ENCODE results near the gene TCF15. TPM values are rescaled to one million over a fixed set of nuclear protein-coding genes. Genes with fewer than 3 reads are reported as not detected.
A peak's percentile ranks its signal among the peaks of the same experiment; 100 is the strongest.

Gene TCF15
- total and polyA plus RNA-seq, 2 of the 13 experiments (the other 11 are each of a cell fraction or from before 2014, with no cell fraction given) = not detected

DNA sequence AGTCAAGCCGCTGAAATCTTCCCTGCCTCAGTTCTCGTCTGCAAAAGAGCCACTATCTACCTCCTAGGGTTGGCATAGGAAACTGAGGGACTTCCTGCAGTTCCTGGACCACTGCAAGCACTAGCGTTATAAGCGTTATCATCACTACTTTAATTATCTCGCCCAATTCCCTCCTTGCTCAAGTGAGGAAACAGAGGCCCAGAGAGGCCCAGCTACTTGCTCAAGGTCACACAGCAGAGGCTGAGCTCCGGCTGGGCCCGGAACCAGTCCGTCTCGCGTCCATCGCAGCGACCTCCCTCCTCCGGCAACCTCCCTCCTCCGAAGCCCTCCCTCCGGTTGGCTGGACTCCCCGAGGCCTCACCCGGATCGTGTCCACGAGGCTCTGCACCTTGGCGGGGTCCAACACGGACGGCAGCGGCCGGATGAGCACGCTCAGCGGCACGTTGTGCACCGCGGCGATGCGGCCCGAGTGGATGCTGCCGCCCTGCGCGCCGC, 42.6 kb upstream of the TCF15 start (continued):
- TF ChIP-seq ZNF709 (CRISPR knock-in tag; IDR thresholded peaks at IDR 0.05) = peak; percentile 27; the same call in 1 of the 2 replicates
- TF ChIP-seq ZNF788 (CRISPR knock-in tag; IDR thresholded peaks at IDR 0.05; ENCODE audit: borderline replicate concordance) = peak; percentile 71; the same call in 1 of the 2 replicates
- TF ChIP-seq, protein P1, sequence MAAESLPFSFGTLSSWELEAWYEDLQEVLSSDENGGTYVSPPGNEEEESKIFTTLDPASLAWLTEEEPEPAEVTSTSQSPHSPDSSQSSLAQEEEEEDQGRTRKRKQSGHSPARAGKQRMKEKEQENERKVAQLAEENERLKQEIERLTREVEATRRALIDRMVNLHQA (CRISPR knock-in tag; IDR thresholded peaks at IDR 0.05) = no peak
- TF ChIP-seq, protein P2, sequence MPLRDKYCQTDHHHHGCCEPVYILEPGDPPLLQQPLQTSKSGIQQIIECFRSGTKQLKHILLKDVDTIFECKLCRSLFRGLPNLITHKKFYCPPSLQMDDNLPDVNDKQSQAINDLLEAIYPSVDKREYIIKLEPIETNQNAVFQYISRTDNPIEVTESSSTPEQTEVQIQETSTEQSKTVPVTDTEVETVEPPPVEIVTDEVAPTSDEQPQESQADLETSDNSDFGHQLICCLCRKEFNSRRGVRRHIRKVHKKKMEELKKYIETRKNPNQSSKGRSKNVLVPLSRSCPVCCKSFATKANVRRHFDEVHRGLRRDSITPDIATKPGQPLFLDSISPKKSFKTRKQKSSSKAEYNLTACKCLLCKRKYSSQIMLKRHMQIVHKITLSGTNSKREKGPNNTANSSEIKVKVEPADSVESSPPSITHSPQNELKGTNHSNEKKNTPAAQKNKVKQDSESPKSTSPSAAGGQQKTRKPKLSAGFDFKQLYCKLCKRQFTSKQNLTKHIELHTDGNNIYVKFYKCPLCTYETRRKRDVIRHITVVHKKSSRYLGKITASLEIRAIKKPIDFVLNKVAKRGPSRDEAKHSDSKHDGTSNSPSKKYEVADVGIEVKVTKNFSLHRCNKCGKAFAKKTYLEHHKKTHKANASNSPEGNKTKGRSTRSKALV (CRISPR knock-in tag; IDR thresholded peaks at IDR 0.05) = no peak
- TF ChIP-seq ZNF629 (CRISPR knock-in tag; conservative IDR thresholded peaks at IDR 0.05) = no peak
- TF ChIP-seq MAFK (conservative IDR thresholded peaks at IDR 0.05 in 1 of 2, IDR thresholded peaks at IDR 0.05 in 1 of 2; ENCODE audit: low read length in 2 of 2) = no peak
- TF ChIP-seq, protein P3, sequence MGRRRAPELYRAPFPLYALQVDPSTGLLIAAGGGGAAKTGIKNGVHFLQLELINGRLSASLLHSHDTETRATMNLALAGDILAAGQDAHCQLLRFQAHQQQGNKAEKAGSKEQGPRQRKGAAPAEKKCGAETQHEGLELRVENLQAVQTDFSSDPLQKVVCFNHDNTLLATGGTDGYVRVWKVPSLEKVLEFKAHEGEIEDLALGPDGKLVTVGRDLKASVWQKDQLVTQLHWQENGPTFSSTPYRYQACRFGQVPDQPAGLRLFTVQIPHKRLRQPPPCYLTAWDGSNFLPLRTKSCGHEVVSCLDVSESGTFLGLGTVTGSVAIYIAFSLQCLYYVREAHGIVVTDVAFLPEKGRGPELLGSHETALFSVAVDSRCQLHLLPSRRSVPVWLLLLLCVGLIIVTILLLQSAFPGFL (CRISPR knock-in tag; IDR thresholded peaks at IDR 0.05) = no peak
- no peak for TF ChIP-seq ZNF83 (CRISPR knock-in tag; IDR thresholded peaks at IDR 0.05; ENCODE audit: borderline replicate concordance)
- TF ChIP-seq MED8 (CRISPR knock-in tag; IDR thresholded peaks at IDR 0.05; ENCODE audit: insufficient replicate concordance) = no peak
- TF ChIP-seq ESRRA (CRISPR knock-in tag; IDR thresholded peaks at IDR 0.05; ENCODE audit: low read depth) = no peak
- TF ChIP-seq NFATC3 (CRISPR knock-in tag; IDR thresholded peaks at IDR 0.05) = no peak
- TF ChIP-seq NFIC (IDR thresholded peaks at IDR 0.05; ENCODE audit: low read length) = no peak
- TF ChIP-seq JUNB (CRISPR knock-in tag; IDR thresholded peaks at IDR 0.05; ENCODE audit: borderline replicate concordance) = no peak; the same call in 1 of the 2 replicates
- TF ChIP-seq, protein P4, sequence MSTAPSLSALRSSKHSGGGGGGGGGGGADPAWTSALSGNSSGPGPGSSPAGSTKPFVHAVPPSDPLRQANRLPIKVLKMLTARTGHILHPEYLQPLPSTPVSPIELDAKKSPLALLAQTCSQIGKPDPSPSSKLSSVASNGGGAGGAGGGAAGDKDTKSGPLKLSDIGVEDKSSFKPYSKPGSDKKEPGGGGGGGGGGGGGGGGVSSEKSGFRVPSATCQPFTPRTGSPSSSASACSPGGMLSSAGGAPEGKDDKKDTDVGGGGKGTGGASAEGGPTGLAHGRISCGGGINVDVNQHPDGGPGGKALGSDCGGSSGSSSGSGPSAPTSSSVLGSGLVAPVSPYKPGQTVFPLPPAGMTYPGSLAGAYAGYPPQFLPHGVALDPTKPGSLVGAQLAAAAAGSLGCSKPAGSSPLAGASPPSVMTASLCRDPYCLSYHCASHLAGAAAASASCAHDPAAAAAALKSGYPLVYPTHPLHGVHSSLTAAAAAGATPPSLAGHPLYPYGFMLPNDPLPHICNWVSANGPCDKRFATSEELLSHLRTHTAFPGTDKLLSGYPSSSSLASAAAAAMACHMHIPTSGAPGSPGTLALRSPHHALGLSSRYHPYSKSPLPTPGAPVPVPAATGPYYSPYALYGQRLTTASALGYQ (CRISPR knock-in tag; IDR thresholded peaks at IDR 0.05) = no peak
- TF ChIP-seq, protein P5, sequence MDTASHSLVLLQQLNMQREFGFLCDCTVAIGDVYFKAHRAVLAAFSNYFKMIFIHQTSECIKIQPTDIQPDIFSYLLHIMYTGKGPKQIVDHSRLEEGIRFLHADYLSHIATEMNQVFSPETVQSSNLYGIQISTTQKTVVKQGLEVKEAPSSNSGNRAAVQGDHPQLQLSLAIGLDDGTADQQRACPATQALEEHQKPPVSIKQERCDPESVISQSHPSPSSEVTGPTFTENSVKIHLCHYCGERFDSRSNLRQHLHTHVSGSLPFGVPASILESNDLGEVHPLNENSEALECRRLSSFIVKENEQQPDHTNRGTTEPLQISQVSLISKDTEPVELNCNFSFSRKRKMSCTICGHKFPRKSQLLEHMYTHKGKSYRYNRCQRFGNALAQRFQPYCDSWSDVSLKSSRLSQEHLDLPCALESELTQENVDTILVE (CRISPR knock-in tag; IDR thresholded peaks at IDR 0.05) = no peak; the same call in 1 of the 2 replicates
- TF ChIP-seq, protein P6, sequence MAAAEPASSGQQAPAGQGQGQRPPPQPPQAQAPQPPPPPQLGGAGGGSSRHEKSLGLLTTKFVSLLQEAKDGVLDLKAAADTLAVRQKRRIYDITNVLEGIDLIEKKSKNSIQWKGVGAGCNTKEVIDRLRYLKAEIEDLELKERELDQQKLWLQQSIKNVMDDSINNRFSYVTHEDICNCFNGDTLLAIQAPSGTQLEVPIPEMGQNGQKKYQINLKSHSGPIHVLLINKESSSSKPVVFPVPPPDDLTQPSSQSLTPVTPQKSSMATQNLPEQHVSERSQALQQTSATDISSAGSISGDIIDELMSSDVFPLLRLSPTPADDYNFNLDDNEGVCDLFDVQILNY (CRISPR knock-in tag; conservative IDR thresholded peaks at IDR 0.05) = no peak
- TF ChIP-seq, protein P7, sequence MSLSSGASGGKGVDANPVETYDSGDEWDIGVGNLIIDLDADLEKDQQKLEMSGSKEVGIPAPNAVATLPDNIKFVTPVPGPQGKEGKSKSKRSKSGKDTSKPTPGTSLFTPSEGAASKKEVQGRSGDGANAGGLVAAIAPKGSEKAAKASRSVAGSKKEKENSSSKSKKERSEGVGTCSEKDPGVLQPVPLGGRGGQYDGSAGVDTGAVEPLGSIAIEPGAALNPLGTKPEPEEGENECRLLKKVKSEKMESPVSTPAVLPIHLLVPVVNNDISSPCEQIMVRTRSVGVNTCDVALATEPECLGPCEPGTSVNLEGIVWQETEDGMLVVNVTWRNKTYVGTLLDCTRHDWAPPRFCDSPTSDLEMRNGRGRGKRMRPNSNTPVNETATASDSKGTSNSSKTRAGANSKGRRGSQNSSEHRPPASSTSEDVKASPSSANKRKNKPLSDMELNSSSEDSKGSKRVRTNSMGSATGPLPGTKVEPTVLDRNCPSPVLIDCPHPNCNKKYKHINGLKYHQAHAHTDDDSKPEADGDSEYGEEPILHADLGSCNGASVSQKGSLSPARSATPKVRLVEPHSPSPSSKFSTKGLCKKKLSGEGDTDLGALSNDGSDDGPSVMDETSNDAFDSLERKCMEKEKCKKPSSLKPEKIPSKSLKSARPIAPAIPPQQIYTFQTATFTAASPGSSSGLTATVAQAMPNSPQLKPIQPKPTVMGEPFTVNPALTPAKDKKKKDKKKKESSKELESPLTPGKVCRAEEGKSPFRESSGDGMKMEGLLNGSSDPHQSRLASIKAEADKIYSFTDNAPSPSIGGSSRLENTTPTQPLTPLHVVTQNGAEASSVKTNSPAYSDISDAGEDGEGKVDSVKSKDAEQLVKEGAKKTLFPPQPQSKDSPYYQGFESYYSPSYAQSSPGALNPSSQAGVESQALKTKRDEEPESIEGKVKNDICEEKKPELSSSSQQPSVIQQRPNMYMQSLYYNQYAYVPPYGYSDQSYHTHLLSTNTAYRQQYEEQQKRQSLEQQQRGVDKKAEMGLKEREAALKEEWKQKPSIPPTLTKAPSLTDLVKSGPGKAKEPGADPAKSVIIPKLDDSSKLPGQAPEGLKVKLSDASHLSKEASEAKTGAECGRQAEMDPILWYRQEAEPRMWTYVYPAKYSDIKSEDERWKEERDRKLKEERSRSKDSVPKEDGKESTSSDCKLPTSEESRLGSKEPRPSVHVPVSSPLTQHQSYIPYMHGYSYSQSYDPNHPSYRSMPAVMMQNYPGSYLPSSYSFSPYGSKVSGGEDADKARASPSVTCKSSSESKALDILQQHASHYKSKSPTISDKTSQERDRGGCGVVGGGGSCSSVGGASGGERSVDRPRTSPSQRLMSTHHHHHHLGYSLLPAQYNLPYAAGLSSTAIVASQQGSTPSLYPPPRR (CRISPR knock-in tag; IDR thresholded peaks at IDR 0.05; ENCODE audit: borderline replicate concordance) = no peak

Measured in HepG2 (cell line).